COLO668 (cell line): ENCODE data around the gene OST4.

Experiments used
- DNase-seq: peaks from one replicate; lab custom pipeline; 2025; ENCODE audit not compliant: unreplicated experiment; lab: John Stamatoyannopoulos, UW

OST4 gene

DNA sequence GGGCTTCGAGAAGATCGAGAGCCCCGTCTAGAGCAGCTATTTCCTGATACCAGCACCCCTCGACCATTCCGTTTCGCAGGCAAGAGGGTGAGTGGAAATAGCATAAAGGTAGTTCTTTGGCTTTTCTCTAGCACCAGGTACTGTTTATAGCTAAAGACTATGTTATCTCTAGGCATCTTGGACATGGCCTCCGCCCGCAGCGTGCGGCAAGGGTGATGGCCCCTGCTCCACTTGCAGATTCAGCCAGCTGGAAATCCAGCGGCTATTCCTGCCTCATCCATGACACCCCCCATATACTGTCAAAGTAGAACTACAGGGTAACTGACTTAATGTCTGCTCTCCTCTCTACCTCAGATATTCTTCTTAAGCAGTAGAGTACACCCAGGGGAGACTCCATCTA lies 16.7 kb downstream of the OST4 start:
- no peak for DNase-seq

DNA sequence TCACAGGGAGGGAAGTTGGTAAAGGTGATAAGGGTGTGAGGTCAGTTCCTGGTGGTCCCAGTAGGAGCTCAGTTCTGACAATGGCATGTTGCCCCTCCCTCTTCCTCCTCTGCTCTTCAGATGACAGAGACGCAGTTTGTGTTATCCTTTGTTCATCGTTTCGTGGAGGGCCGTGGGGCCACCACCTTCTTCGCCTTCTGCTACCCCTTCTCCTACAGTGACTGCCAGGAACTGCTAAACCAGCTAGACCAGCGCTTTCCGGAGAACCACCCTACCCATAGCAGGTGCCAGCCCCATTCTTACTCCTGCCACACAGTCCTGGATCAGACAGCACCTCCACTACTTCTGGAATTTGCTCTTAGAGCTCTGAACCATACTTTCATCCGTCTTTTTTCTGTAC lies 17.7 kb downstream of the OST4 start:
- no peak for DNase-seq

DNA sequence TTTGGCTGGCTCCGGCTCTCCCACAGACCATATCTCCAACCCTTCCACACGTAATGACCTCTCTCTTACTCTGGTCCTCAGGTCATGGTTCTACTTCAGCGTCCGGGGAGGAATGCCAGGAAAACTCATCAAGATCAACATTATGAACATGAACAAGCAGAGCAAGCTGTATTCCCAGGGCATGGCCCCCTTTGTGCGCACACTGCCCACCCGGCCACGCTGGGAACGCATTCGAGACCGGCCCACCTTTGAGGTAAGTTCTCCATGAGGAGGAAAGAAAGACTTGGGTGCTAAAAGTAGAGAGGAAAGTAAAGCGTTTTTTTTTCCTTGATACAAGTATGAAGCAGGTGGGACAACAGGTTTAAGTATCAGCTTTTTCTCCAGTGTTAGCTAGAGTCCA lies 18.1 kb downstream of the OST4 start:
- DNase-seq, result no peak

DNA sequence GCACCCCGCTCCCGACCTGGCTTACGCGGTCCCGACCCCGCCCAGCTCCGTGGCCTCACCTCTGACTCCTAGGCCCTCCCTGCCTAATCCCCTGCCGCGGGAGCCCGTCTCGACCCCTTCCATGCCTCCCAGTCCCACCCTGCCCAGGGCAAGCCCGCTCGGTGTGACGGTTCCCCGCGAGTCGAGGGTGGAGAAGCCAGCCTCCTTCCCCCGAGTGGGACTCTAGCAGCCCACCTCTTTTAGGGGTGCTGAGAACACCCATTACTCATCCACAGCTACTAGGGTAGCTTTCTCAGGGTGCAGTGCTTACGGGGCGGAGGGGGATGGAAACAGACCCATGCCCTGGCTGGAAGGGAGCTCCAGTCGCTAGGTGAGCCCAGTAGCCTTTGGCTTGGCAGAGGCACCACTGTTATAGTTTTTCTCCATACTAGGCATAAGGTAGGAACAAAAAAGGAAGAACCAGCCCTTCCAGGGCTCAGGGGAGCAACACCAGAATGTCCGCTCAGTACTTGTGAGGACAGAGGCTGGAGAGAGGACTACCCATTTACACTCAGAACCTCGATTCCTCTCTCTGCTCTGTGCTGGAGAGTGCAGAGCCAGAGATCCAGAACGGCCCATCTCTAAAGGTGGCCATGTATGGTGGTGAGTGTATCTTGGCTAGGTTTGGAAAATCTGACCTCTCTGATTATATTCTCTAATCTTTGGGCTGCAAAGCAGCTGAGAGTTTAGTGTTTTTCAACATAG lies 19.4 kb downstream of the OST4 start:
- peak; percentile 40 for DNase-seq

DNA sequence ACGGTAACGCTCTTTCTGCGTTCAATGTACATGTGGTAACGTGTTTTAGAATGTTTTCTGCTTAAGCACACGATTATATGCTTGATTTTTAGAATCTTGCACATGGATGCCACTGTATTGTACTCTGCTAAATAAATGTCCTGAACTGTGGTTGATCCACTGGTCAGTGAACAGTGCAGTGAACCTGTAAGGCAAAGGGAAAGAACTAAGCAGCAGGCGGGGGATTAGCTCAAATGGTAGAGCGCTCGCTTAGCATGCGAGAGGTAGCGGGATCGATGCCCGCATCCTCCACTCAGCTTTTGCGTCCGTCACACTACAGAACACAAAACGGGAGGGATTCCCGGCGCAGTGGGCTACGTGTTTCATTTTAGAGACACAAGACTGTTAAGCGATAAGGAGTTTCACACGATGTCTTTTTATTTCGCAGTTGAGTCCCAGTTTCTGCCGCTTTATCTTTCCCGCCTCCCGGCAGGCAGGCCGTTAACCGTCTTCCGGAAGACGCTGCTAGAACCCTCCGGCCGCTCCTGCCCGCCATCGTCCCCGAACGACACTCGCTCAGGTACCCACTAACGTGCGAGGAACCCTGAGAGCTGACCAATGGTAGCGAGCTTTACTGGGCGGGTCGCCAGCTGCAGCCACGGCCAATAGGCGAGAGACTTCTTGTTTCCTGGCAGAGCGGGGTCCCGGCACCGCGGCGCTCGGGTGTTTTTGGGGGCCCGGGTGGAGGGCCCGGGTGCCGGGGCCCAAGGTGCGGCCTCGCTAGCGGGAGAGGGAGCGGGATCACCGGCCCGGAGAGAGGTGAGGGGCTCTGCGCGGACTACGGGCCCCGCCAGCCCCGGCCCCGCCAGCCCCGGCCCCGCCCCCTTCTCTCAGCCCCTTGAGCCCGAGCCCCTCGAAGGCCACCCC lies 20.2 kb downstream of the OST4 start, which contains the start of gene AGBL5:
TSS of gene AGBL5 (plus strand) at position 673 of the 906 bp plus-strand sequence. CDS start 1,291 bp downstream, outside the sequence.
- peak; percentile 92 for DNase-seq

DNA sequence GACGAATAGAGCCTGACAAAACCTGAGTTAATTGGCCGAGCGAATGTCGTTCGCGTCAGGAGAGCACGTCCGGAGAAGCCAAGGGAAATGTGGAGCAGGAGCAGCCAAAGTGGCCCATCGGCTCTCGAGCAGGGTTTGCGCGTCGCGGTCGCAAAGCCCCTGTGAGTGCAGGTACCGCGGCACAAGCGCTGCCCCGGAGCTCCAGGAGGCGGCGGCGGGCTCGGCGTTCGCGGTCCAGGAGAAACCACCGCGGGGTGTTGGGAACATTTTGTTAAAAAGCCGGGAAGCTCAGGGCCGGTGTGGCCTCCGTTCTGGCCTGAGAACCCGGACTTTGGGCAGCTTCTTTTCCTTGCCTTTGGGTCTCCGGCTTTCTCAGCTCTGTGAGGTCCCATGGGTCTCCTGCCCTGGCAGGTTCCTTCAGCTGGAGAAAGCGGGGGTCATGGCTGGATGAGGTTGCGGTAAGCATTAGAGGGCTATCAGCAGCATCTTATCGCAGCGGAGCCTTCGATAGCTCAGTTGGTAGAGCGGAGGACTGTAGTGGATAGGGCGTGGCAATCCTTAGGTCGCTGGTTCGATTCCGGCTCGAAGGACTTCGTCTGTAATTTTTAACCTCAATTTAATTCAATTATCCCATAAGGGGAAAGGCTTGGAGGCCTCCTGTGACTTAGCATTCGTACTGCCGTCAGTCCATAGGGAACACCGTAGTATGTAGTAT lies 21.0 kb downstream of the OST4 start:
- peak; percentile 84 for DNase-seq

DNA sequence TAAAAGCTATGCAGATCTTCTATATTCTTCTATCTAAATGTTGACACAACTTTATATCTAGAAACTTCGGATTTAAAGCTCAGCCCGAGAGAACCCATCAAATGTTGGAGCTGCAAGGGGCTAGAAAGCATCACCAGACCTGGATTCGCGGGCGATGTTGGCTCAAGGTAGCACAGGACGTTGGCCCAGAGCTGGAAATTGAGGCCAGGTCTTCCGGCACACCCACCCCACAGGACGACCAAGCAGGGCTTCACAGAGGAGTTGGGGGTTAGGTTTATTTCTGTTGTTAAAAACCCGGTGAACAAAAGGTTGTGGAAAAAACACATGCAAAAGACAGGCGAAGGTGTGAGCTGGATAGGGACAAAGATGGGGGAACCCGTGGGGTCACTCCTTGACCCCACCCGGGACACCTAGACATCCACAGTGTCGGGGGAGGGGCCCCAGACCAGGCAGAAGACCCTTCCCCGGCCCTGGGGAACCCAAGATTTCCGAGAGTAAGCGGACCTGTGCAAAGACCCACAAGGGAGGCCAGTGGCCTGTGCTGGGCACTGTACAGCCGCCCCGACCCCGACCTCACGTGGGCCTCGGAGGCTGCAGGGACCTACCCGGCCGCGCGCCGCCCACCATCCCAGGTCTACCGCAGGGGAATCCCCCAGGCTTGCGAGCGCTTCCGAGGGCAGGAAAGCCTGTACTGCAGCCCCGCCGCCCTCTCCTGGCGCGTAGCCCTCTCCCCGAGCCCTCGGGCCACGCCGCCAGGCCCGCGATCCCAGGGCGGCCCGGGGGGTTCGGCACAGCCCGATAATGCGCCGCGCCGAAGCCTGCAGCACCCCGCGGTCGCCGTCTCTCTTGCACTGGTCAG lies 21.8 kb downstream of the OST4 start:
- peak; percentile 74 for DNase-seq

DNA sequence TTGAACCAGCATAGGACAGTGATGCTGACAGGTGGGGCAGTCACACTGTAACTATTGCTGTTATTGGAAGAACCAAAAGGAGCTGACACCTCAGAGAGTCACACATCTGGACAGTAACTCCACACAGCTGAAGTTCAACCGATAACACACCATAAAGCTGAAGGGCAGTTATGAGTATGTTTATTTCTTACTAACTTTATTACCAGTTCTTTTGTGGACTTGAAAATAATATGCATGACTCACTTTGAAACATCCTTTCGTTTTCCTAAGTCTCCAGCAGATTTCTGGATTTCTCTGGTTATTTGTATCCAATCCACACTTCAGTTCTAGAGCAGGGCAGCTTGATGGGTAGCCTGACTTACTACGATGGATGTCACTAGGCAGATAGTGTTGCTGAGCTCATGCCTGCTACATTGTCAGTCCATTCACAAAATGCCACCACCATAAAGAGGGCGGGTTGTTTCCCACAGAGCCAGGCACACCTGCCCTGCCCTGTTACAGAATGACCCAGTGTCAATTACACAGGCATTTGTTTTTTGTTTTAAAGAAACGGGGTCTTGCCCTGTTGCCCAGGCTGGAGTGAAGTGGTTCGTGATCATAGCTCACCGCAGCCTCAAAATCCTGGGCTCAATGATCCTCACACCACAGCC lies 28.3 kb downstream of the OST4 start:
- no peak for DNase-seq

DNA sequence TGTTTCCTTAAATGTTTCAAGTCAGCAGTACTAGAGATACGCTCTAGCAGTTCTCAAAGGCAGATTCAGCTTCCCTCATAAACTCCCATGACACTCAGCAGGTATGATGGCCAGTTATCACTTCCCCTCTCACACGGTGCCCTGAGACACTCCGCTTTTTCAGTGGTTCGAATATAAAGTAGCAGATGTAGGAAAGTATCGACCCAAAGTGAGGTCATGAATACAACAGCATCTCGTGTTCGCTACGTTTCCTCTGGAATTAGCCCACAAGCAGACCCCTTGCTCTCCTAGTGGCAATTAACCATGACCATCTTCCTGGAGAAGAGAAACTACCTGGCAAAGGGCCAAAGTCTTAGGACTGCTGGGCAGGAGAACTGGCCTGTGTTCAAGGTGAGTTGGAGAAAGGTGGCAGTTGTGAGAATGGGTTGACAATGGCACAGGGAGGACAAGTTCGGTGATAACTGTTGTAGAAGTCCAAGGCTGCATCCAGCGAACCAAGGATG lies 29.2 kb downstream of the OST4 start:
- no peak for DNase-seq

DNA sequence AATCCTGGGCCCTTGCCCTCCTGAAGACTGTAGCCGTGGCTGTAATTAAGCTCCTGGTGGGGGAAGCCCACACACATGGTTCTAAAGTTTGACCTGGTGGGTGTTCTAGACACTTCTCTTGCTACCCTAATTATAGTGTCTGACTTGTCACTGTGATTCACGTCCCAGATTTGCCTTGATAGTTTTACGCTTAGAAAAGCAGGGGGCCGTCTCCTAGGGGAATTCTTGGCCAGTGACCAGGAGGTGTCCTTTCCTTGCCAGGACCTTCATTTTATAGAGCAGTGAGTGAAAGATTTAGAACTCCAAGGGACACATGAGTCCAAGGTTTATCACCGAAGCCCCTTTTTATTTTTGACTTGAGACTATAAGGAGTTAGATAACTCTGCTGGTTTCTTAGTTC lies 29.7 kb downstream of the OST4 start:
- DNase-seq, result no peak

DNA sequence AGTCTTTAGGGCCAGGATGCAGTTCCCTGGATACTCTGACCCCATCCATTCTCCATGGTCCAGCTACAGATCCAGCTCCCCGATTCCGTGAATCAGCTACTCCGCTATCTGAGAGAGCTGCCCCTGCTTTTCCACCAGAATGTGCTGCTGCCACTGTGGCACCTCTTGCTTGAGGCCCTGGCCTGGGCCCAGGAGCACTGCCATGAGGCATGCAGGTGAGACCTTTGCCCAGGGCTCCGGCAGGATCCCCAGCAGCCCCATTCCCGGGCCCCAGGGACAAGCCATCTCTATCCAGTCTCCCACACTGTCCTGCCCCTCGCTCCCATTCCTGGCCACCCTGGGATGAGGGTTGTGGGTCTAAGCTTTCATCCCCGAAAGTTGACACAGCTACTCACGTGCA lies 31.2 kb downstream of the OST4 start:
- no peak for DNase-seq

DNA sequence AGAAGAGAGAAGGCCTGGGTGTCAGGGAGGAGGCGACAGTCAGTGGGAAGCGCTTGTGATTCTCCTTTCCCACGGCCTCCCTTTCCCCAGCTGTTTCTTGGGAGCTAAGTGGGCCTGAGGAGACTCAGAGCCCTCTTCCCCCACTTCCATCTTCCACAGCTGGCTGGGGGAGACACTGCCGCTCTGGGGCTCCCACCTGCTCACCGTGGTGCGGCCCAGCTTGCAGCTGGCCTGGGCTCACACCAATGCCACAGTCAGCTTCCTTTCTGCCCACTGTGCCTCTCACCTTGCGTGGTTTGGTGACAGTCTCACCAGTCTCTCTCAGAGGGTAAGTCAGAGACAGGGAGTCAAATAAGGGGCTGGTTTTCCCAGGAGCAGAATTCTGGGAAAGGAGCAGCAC lies 31.6 kb downstream of the OST4 start:
- no peak for DNase-seq

DNA sequence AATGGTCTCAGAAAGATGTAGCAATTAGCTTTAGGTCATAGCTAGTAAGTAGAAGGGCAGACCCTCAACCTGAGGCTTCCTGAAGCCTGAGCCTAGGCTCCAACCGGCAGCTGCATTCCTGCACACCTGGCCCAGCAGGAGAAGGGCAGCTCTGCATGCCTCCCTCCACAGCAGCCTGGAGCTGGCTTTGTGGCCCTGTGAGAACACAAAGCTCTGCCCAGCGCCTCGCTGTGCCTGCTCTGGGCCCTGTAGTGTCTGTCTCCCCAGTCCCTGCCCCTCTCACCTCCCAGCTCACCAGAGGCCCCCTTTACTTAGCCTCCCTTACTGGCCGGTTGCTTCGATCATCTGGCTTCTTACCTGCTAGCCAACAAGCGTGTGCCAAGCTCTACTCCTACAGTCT lies 32.0 kb downstream of the OST4 start:
- DNase-seq, result no peak

DNA sequence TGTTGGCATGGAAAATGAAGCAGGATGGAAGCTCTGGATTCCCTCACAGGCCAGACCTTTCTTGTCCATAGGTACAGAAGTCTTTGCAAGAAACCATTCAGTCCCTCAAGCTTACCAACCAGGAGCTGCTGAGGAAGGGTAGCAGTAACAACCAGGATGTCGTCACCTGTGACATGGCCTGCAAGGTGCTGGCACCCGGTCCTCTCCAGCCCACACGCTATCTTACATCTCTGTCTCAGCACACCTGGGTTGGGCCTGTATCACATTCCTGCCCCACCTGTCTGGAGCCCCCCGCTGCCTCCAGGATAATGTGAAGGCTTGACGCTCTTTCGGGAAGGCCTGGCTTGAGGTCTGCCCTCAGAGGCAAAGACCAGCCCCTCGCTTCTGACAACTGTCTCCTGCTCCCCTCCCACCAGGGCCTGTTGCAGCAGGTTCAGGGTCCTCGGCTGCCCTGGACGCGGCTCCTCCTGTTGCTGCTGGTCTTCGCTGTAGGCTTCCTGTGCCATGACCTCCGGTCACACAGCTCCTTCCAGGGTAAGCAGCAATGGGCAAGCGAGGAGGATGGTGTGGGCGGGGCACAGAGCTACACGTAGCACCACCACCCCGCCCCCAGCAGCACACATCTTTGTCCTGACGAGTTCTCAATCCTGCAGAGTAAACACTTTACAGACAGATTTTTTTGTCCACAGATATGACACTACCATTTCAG lies 32.7 kb downstream of the OST4 start:
- DNase-seq, result no peak

DNA sequence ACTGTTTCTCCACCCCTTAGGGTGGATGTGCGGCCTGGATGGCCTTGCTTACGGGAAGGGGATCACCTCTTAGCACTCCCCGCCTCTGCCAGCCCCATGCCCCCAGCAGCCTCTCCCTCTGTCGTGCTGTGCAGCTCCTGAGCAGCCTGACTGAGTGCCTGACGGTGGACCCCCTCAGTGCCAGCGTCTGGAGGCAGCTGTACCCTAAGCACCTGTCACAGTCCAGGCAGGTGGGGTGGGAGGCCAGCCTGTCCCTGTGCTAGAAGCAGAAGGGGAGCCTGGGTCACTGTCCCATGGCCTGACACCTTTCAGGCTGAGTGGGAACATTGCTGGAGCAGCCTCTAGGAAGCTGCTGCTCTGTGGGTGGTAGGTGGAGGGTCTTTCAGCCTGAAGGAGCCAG lies 33.4 kb downstream of the OST4 start:
- no peak for DNase-seq

DNA sequence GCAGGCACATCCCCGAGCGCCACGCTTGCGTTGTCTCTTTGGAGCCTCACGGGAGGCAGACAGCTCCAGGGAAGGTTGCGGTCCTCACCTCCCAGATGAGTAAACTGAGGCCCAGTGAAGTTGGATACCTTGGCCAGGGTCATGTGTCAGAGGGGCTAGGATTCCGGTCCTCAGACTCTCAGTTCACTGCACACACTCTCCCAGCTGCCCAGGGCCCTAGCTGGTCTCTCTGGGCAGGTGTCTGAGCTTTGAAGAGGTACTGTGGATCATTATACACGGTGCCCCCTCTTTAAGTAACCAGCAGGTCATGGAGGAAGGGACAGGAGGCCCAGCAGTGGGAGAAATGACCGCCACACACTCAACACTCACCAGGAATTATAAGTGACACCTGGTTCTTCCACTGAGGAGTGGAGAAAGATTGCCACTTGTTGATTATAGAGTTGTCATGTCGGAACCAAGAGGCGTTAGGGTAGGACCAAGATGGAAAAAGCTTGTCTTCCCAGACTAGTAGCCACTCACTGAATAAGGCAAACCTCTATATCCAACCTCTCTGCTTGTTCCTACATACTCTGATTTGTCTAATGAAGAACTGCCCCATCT lies 38.1 kb downstream of the OST4 start:
- no peak for DNase-seq

DNA sequence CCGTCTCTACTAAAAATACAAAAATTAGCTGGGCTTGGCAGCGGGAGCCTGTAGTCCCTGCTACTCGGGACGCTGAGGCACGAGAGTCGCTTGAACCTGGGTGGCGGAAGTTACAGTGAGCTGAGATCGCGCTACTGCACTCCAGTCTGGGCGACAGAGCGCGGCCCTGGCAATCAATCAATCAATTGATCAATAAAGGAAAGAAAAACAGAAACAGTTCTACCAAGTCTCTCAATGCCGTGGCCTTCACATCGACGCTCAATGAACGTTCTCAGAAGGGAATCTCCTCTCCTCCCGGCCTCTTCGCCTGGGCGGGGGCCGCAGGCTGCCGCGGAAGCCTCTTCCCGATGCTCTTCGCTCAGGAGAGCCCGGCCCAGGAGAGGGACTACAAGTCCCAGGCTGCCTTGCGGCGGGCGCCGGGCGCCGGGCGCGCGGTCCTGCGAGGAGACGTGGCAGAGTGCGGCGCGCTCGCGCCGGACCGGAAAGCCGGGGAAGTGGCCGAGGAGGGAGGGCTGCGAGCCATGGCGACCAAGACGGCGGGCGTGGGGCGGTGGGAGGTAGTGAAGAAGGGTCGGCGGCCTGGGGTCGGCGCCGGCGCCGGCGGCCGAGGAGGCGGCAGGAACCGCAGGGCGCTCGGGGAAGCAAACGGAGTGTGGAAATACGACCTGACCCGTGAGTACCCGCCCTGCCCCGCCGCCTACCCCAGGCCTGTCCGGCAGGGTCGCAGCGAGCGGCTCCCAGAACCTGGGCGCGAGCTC lies 38.8 kb downstream of the OST4 start, which contains the start of gene TMEM214:
TSS of gene TMEM214 (plus strand) at position 471 of the 758 bp plus-strand sequence. CDS start at position 522, 51 bp downstream.
- peak; percentile 91 for DNase-seq

DNA sequence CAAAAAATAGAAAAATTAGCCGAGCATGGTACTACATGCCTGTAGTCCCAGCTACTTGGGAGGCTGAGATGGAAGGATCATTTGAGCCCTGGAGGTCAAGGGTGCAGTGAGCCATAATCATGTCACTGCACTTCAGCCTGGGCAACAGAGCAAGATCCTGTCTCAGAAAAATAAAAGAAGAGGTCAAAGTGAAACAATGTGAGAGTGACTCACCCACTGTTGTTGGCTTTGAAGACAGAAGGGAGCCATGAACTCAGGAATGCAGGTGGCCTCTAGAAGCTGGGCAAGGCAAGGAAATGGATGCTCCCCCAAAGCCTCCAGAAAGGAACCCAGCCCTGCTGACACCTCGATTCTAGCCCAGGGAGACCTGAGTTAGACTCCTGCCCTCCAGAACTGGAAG lies 42.4 kb downstream of the OST4 start:
- DNase-seq, result no peak
